NCI-H526 (cell line): Measurements from ENCODE around the gene FAM149A.

ENCODE experiments used
- DNase-seq, 2 experiments: peaks; one replicate each; lab custom pipeline; 2025; lab: John Stamatoyannopoulos, UW

FAM149A gene

GRCh38 chr4:186202490-186203140, 98.1 kb downstream of the FAM149A start:
- DNase-seq: no peak

DNA sequence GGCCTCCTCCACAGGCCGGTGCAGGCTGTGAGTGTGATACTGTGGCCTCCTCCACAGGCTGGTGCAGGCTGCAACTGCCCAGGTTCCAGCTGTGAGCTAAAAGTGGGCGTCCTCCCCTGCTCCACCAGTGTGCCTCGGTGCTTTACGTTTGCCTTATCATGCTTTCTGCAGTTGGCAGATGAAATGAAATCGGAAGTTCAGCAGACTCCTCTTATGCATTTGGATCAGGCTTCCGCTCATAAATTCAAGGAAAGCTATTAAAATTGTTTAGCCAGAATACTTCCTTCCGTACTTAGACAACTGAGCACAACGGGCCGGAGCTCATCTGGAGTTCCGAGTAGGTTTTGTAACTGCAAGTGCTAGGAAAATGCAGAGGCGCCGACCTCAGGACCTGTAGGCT, 98.9 kb downstream of the FAM149A start:
- peak; percentile 38 to 46 for DNase-seq

DNA sequence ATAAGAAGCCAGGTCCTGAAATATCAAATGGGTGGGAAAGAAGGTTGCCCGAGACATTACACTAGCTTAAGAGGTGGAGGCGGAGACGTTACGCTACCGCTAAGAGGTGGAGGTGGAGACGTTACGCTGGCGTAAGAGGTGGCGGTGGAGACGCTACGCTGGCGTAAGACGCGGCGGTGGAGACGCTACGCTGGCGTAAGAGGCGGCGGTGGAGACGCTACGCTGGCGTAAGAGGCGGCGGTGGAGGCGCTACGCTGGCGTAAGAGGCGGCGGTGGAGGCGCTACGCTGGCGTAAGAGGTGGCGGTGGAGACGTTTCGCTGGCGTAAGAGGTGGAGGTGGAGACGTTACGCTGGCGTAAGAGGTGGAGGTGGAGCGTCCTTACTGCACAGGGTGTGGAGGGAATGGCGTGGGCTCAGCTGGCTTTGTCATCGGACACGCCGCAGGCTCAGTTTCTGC, 99.6 kb downstream of the FAM149A start:
- DNase-seq: peak; percentile 80 to 87

DNA sequence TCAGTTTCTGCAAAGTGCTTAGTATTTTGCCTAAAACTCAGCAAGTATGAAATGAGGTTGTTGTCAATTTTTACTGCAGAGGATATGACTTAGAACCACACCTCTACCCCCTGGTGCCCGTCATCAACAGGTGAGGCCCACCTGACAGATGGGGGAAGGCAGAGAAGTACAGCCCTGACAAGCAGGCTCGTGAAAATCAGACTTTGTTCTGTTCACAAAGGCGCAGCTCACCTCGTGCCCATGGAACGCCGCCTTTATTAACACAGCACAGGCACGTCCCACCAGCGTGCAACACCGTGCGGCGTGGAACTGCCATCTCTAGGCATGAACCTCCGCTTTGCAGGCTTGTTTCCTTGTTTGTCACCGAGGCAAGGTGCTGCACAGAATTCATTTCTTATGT, 100.2 kb downstream of the FAM149A start:
- DNase-seq: peak in 1 of 2 experiments; percentile 39

DNA sequence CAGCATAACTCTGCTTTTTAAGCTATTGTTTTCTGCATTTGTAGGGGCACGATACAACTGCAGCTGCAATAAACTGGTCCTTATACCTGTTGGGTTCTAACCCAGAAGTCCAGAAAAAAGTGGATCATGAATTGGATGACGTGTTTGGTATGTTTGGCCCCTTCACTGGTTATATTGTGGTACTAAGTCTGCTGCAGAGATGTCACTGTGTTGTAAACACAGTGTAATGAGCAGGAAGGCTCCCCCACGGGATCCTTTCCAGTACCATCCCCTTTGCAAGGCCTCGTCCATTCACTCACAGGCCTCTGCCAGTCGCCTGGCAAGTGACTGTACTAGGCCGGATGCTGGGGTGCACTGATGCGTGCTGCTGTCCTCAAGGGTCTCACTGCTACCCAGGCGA, 100.7 kb downstream of the FAM149A start:
- DNase-seq: no peak

DNA sequence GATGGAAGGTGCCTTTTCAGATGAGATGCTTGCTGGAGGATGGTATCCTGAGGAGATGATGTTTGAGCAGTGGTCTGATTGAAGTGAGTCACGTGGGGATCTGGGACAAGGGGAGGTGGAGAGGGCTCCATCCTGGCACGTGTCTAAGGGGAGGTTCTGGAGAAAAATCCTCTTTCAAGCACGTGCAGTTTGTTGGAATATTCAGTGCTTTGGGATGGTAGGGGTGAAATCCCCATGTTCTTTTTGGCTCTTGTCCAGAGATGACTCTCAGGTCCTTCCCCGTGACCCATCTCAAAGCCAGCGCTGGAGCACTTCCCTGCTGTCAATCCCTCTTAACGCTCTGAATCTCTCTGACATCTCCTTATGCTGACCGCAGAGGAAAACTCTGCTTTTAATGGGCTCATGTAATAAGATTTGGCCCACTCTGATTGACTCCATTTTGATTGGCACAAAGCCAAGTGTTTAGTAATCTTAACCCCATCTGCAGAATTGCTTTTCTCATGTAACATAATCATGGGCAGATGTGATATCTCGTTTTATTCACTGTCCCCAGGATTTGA, 112.0 kb downstream of the FAM149A start:
- DNase-seq: no peak

GRCh38 chr4:186217733-186218293, 113.3 kb downstream of the FAM149A start:
- DNase-seq: no peak

- no peak for DNase-seq
These were observed 117.1 kb downstream of the FAM149A start for GRCh38 chr4:186221624-186222023.
